HL-60 (cell line): ENCODE data around the gene RAB36.

Experiments
- GABPA ChIP-seq: IDR thresholded peaks from 2 replicates; pipeline ENCODE4 v1.6.1; 2012; ENCODE audit warnings: low read depth
- TF ChIP-seq, protein P1 (sequence below): IDR thresholded peaks from one replicate; pipeline ENCODE4 v1.5.1; 2011; ENCODE audit warnings: low read length, control low read depth, inconsistent platforms; ENCODE audit not compliant: insufficient read depth

DNA sequence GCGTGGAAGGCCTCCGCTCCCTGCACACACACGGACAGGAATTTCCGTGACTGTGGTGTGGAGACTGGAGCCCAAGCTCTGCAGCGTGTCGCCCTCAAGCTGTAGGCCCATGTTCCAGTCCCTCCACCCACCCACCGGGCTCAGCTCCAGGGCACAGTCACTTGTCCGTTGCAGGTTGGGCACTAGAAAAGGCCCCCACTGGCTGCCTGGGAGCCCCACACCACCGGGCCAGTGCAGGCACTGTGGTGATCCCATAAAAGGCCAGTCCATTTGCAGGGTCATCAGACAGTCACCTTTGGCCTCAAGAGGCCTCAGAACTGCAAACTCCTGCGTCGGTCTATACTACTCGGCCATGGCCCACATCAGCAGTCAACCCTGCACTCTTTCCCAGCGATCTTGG, 16.3 kb downstream of the RAB36 start:
- TF ChIP-seq, protein P1, sequence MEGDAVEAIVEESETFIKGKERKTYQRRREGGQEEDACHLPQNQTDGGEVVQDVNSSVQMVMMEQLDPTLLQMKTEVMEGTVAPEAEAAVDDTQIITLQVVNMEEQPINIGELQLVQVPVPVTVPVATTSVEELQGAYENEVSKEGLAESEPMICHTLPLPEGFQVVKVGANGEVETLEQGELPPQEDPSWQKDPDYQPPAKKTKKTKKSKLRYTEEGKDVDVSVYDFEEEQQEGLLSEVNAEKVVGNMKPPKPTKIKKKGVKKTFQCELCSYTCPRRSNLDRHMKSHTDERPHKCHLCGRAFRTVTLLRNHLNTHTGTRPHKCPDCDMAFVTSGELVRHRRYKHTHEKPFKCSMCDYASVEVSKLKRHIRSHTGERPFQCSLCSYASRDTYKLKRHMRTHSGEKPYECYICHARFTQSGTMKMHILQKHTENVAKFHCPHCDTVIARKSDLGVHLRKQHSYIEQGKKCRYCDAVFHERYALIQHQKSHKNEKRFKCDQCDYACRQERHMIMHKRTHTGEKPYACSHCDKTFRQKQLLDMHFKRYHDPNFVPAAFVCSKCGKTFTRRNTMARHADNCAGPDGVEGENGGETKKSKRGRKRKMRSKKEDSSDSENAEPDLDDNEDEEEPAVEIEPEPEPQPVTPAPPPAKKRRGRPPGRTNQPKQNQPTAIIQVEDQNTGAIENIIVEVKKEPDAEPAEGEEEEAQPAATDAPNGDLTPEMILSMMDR, result no peak
- TF ChIP-seq GABPA, result no peak
